Ecto neural progenitor cell (in vitro differentiated cells): Measurements from ENCODE around the gene ATP13A3.
"Not testable (repeated sequence)": the region's sequence is repeated elsewhere in the genome, so short reads cannot be mapped to it uniquely, and the experiment has no call there.

ENCODE experiments used
- DNase-seq: peaks from one replicate; pipeline ENCODE4 v3.0.0-alpha.2; 2018; ENCODE audit warnings: low spot score

The ATP13A3 gene

GRCh38 chr3:194486540-194487288 lies at the start of gene ATP13A3:
Gene ATP13A3, minus strand, starts transcription at chr3:194487002. Its CDS starts 24,812 bp downstream, at chr3:194462190.
- DNase-seq = peak; percentile 92

GRCh38 chr3:194535199-194535598 lies 48.4 kb upstream of the ATP13A3 start:
- DNase-seq = not testable (repeated sequence)

- no peak for DNase-seq
These were observed 47.4 kb upstream of the ATP13A3 start for GRCh38 chr3:194534243-194534642.

- no peak for DNase-seq
These were observed 45.8 kb upstream of the ATP13A3 start for GRCh38 chr3:194532591-194532990.

GRCh38 chr3:194527726-194528125 lies 40.9 kb upstream of the ATP13A3 start:
- no peak for DNase-seq

GRCh38 chr3:194526164-194526563 lies 39.4 kb upstream of the ATP13A3 start:
- no peak for DNase-seq

- DNase-seq = no peak
These were observed 35.8 kb upstream of the ATP13A3 start for GRCh38 chr3:194522579-194523046.

GRCh38 chr3:194521510-194522260 lies 34.9 kb upstream of the ATP13A3 start:
- DNase-seq = no peak

- DNase-seq = not testable (repeated sequence)
These were observed 33.9 kb upstream of the ATP13A3 start for GRCh38 chr3:194520682-194521162.

- not testable (repeated sequence) for DNase-seq
These were observed 33.4 kb upstream of the ATP13A3 start for GRCh38 chr3:194520201-194520600.

- no peak for DNase-seq
These were observed 31.9 kb upstream of the ATP13A3 start for GRCh38 chr3:194518652-194519051.

- no peak for DNase-seq
These were observed 30.5 kb upstream of the ATP13A3 start for GRCh38 chr3:194517333-194517732.

- DNase-seq = no peak
These were observed 27.8 kb upstream of the ATP13A3 start for GRCh38 chr3:194514626-194515025.

- DNase-seq = no peak
These were observed 26.2 kb upstream of the ATP13A3 start for GRCh38 chr3:194512895-194513601.

GRCh38 chr3:194508491-194509453 lies 22.0 kb upstream of the ATP13A3 start:
- DNase-seq = no peak

- no peak for DNase-seq
These were observed 20.8 kb upstream of the ATP13A3 start for GRCh38 chr3:194507571-194507970.

- no peak for DNase-seq
These were observed 19.1 kb upstream of the ATP13A3 start for GRCh38 chr3:194505791-194506415.

GRCh38 chr3:194504861-194505260 lies 18.1 kb upstream of the ATP13A3 start:
- DNase-seq = no peak

GRCh38 chr3:194504146-194504545 lies 17.3 kb upstream of the ATP13A3 start:
- no peak for DNase-seq

- DNase-seq = no peak
These were observed 16.3 kb upstream of the ATP13A3 start for GRCh38 chr3:194503081-194503531.

GRCh38 chr3:194500198-194500597 lies 13.4 kb upstream of the ATP13A3 start:
- no peak for DNase-seq
